ENCODE data around the gene PDCD4. TPM values are rescaled to one million over a fixed set of nuclear protein-coding genes. Genes with fewer than 3 reads are reported as not detected.
A peak's percentile ranks its signal among the peaks of the same experiment; 100 is the strongest.

The PDCD4 gene
- polyA plus RNA-seq, 1 of the 3 experiments (the other 2 are of a cell fraction): 23.3 TPM

DNA sequence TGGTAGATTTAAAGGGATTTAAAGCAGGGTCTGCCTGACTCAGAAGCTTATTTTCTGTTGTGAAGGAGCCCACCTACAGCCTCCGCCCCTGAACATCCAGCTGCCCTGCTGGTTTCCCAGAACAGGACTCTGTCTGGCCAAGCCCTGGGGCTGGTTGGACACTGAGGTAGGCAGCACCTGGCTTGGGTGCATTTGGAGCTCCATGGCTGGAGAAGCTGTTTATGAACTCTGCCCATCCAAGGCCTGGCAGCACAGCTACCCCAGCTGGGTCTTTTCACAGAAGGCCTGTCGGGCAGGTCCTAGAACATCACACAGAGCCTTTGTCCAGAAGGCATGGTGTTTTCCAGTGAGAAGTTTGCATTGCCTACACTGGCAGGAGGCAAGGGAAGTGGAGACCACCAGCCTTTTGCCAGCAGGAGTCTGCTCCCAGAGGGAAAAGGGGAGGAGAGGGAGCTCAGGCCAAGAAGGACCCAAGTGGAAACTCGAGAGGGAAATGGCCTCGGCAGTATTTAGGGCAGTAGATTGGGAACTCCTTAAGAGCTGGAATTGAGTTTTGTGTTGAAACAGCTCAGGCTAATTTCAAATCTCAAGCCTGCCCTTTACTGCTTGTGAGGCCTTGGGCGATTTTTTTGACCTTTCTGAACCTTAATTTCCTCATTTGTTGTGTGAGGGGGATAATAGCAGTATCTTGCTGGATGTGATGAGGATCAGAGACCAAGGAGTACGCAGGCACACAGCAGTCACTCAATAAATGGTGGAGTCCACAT, 12.3 kb upstream of the PDCD4 start:
- Histone ChIP-seq H3K9me2 (no peaks in the 10 kb centered on the region), H3K27ac (ENCODE audit: low read depth in 2 of 2, low read length in 1 of 2) (peak overlapping the region in 1 of 2 experiments; percentile 73; a peak in 2 of 4 replicates), H3K36me3 (replicated peaks in 1 of 2; ENCODE audit: control insufficient read depth in 1 of 2, insufficient read depth in 2 of 2, low read length in 1 of 2) (no peaks in the 10 kb centered on the region), H3F3A (replicated peaks; ENCODE audit: insufficient read depth) (no peaks in the 10 kb centered on the region), H3K79me2 (ENCODE audit: insufficient read depth) (no peaks in the 10 kb centered on the region), H2AFZ (ENCODE audit: low read depth) (no peak overlapping the region), H3K4me1 (ENCODE audit: control insufficient read depth in 1 of 2, insufficient read depth in 2 of 2, low read depth in 1 of 2, low read length in 1 of 2) (peaks cover 0 to 36% of the 10 kb centered on the region in 2 experiments; a peak in 2 of 4 replicates), H3K4me3 (ENCODE audit: low read depth in 2 of 2, low read length in 1 of 2) (no peak overlapping the region), H3K27me3 (ENCODE audit: insufficient read depth) (no peaks in the 10 kb centered on the region), H3K9me3 (no peaks in the 10 kb centered on the region), H3K9ac (no peak overlapping the region), H3K4me2 (no peak overlapping the region), H4K20me1 (ENCODE audit: insufficient read depth) (no peaks in the 10 kb centered on the region)
- ChIA-PET POLR2A (interaction anchor here (1.0 to 3.1 kb wide), 3 partner anchors 10 to 13 kb away, joined by 3 to 12 read pairs (median 4); partner anchors contain the start of gene PDCD4), CTCF (interaction anchor here (0.8 to 1.5 kb wide), 4 partner anchors 34 to 113 kb away, joined by 3 to 4 read pairs (median 4); no protein-coding TSS in a partner anchor)
- DNase-seq: no peak
- 79% methylated on average over 5 of the region's 6 CpGs for WGBS (ENCODE audit: low lambda C conversion rate)
- no peak for TF ChIP-seq CTCF (IDR thresholded peaks at IDR 0.05)
- no peak for TF ChIP-seq REST (IDR thresholded peaks at IDR 0.05; ENCODE audit: low read depth, low read length)
- no peak for TF ChIP-seq TAF1 (IDR thresholded peaks at IDR 0.05; ENCODE audit: borderline replicate concordance, low read depth, low read length)
- TF ChIP-seq JUND (IDR thresholded peaks at IDR 0.05): no peak
- no peak for TF ChIP-seq MEF2A (IDR thresholded peaks at IDR 0.05; ENCODE audit: borderline replicate concordance, low read depth)
- no peak for TF ChIP-seq FOSL2 (IDR thresholded peaks at IDR 0.05; ENCODE audit: borderline replicate concordance, low read depth)
- TF ChIP-seq CHD2 (IDR thresholded peaks at IDR 0.05; ENCODE audit: low read length, partially characterized antibody): no peak
- TF ChIP-seq POLR2AphosphoS5 (IDR thresholded peaks at IDR 0.05; ENCODE audit: low read depth, low read length): no peak
- no peak for TF ChIP-seq MXI1 (IDR thresholded peaks at IDR 0.05; ENCODE audit: low read depth, low read length)
- TF ChIP-seq, protein P1, sequence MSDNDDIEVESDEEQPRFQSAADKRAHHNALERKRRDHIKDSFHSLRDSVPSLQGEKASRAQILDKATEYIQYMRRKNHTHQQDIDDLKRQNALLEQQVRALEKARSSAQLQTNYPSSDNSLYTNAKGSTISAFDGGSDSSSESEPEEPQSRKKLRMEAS (IDR thresholded peaks at IDR 0.05; ENCODE audit: low read depth): no peak
- no peak for TF ChIP-seq IRF3 (IDR thresholded peaks at IDR 0.05; ENCODE audit: low read depth, low read length)
- TF ChIP-seq GATA2 (CRISPR knock-in tag; IDR thresholded peaks at IDR 0.05): no peak
- TF ChIP-seq FOXM1 (IDR thresholded peaks at IDR 0.05; ENCODE audit: low read depth): no peak
- no peak for TF ChIP-seq RFX5 (IDR thresholded peaks at IDR 0.05; ENCODE audit: low read length)

Data from SK-N-SH (cell line).